GM12892 (cell line): ENCODE data around the gene GRAMD4.

Experiments
- POLR2A ChIP-seq: IDR thresholded peaks from 2 replicates; pipeline ENCODE4 v1.6.1; 2011; ENCODE audit warnings: low read depth, low read length, control low read depth
- POLR2AphosphoS5 ChIP-seq: IDR thresholded peaks from 2 replicates; pipeline ENCODE4 v1.6.1; 2011; ENCODE audit warnings: low read depth, low read length, control low read depth
- TAF1 ChIP-seq: IDR thresholded peaks from 2 replicates; pipeline ENCODE4 v1.6.1; 2011; ENCODE audit warnings: low read depth, mild to moderate bottlenecking, control low read depth, low read length, borderline replicate concordance

DNA sequence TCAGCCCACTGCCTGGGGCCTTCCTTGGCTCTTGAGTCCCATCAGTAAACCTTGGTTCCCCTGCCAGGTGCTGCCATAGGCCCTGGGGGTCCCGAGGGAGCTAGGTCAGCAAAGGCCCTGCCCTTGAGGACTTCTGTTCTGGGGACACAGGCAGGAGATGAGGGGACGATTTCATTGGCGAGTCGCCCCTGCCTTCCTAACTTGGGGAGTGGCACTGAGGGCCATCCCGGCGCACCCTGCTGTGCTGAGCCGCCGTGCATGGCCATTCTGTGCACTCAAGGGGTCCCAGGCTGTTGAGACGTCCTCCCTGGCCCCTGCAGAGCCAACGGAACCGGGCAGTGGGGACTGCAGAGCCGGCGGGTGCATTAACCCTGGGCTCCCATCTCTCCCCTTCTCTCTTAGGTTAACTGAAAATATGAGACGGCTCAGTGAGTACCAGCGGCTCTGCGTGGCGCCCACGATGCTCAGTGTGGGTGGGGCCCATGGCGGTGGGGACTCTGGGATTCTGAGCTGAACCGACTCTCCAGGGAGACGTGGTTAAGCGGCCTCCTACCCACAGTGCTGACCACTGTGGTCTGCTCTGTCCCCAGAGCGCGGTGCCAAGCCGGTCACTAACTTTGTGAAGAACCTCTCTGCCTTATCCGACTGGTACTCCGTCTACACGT, 43.4 kb downstream of the GRAMD4 start:
- no peak for TF ChIP-seq TAF1
- TF ChIP-seq POLR2AphosphoS5 = no peak
- TF ChIP-seq POLR2A = no peak
